Activated CD8-positive, alpha-beta T cell treated with anti-CD3 and anti-CD28 coated beads for 36 hours (primary cell): ENCODE results near the gene AGPAT4. TPM values are rescaled to one million over a fixed set of nuclear protein-coding genes. Genes with fewer than 3 reads are reported as not detected.

Experiments used
- ATAC-seq: fragments of 200-7000 bp; cut with Tn5 transposase; one replicate; pipeline ENCODE4 v1.10.0; 2021; ENCODE audit warnings: mild to moderate bottlenecking, moderate library complexity
- CTCF ChIA-PET: fragments of 350-600 bp; sonication (Branson Sonifier 250); formaldehyde crosslinking; loops from one replicate; lab custom pipeline; 2021; ENCODE audit warnings: antibody characterized with exemption; lab: Charles Lee
- POLR2A ChIA-PET: fragments of 350-600 bp; sonication (Branson Sonifier 250); formaldehyde crosslinking; loops from one replicate; lab custom pipeline; 2021; ENCODE audit warnings: antibody characterized with exemption; lab: Charles Lee
- DNase-seq: peaks from one replicate; pipeline ENCODE4 v3.0.0-alpha.2; 2020
- H3K27ac Mint-ChIP-seq: one replicate; pipeline ENCODE4 v1.8.0; 2021; ENCODE audit warnings: mild to moderate bottlenecking, mixed read lengths
- H3K27me3 Mint-ChIP-seq: one replicate; pipeline ENCODE4 v1.8.0; 2021; ENCODE audit warnings: mixed read lengths
- H3K36me3 Mint-ChIP-seq: one replicate; pipeline ENCODE4 v1.8.0; 2021; ENCODE audit warnings: low read depth, mixed read lengths
- H3K4me1 Mint-ChIP-seq: one replicate; pipeline ENCODE4 v1.8.0; 2021; ENCODE audit warnings: low read depth, mixed read lengths
- H3K4me3 Mint-ChIP-seq: one replicate; pipeline ENCODE4 v1.8.0; 2021; ENCODE audit warnings: mild to moderate bottlenecking, moderate library complexity, mixed read lengths
- H3K9me3 Mint-ChIP-seq: one replicate; pipeline ENCODE4 v1.8.0; 2021; ENCODE audit warnings: mixed read lengths
- intact Hi-C: fragments of 100-400 bp; cut with micrococcal nuclease; formaldehyde crosslinking; loops from one replicate; pipeline ENCODE4 v1.10.0; 2022
- total RNA-seq, 2 experiments: library from RNA; stranded (reverse); gene quantifications; one replicate each; pipeline ENCODE4 v1.2.3, GENCODE V29; 2021
- TF ChIP-seq, protein P1 (sequence below): fragments of 200-600 bp; IDR thresholded peaks from one replicate; pipeline ENCODE4 v1.8.0; 2022; ENCODE audit warnings: antibody characterized with exemption, mild to moderate bottlenecking

Gene AGPAT4
- total RNA-seq, 2 experiments from 2014 or later: 3.5 to 4.7 TPM

DNA sequence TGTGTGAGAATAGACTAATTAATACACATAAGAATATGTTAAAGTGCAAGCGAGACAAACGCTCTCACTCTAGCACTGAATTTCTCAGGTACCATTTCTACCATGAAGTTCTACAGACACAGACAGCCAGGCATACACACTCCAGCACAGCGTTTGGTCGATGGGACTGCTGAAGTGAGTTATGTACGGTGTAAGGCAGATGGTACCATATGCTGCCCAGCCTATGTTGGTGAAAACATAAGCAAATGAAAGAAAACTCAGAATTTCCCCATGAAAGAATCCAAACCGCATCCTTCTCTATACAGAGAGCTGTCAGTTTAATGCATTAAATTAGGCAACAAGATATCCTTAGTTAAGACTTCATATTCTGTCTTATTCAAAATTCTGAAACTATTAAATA lies 34.9 kb downstream of the AGPAT4 start:
- no peak overlapping the region for H3K4me3 Mint-ChIP-seq
- ATAC-seq: no peak
- no peaks in the 10 kb centered on the region for H3K27me3 Mint-ChIP-seq
- H3K4me1 Mint-ChIP-seq: peaks cover 9% of the 10 kb centered on the region
- ChIA-PET POLR2A (no interaction called here), CTCF (interaction anchor here (0.8 kb wide), 1 partner anchor 92 kb away, joined by 3 read pairs; no protein-coding TSS in a partner anchor)
- intact Hi-C loops: no loop called here
- TF ChIP-seq, protein P1, sequence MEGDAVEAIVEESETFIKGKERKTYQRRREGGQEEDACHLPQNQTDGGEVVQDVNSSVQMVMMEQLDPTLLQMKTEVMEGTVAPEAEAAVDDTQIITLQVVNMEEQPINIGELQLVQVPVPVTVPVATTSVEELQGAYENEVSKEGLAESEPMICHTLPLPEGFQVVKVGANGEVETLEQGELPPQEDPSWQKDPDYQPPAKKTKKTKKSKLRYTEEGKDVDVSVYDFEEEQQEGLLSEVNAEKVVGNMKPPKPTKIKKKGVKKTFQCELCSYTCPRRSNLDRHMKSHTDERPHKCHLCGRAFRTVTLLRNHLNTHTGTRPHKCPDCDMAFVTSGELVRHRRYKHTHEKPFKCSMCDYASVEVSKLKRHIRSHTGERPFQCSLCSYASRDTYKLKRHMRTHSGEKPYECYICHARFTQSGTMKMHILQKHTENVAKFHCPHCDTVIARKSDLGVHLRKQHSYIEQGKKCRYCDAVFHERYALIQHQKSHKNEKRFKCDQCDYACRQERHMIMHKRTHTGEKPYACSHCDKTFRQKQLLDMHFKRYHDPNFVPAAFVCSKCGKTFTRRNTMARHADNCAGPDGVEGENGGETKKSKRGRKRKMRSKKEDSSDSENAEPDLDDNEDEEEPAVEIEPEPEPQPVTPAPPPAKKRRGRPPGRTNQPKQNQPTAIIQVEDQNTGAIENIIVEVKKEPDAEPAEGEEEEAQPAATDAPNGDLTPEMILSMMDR: no peak
- no peak overlapping the region for H3K27ac Mint-ChIP-seq
- peaks cover 2% of the 10 kb centered on the region for H3K36me3 Mint-ChIP-seq
- no peak for DNase-seq
- H3K9me3 Mint-ChIP-seq: no peaks in the 10 kb centered on the region

- intact Hi-C loops: no loop called here
- Mint-ChIP-seq H3K27ac (no peak overlapping the region), H3K4me1 (peaks cover 8% of the 10 kb centered on the region), H3K27me3 (no peaks in the 10 kb centered on the region), H3K9me3 (no peaks in the 10 kb centered on the region), H3K36me3 (peaks cover 2% of the 10 kb centered on the region), H3K4me3 (no peak overlapping the region)
- ChIA-PET CTCF (interaction anchor here (0.8 kb wide), 1 partner anchor 91 kb away, joined by 3 read pairs; no protein-coding TSS in a partner anchor), POLR2A (no interaction called here)
- DNase-seq (no peak), ATAC-seq (no peak)
- TF ChIP-seq, protein P1: no peak
Observed at GRCh38 chr6:161238500-161238899, 35.4 kb downstream of the AGPAT4 start.

DNA sequence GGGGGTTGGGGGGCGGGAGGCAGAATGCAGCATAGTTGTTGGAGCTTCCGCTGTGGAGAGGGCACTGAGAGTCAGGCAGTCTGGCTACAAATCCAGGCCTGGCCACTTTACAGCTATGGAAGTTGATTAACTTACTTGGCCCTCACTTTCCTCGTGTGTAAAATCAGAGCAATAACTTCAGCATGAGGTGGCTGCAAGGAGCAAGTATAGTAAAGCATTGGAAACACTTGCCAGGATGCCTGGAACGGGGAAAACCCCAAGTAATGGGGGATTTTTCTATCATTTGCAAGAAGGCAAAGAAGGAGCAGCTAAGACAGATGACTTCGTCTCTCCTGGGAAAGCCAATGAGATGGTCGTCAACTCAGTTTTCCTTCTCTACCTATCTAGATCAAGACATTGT lies 35.8 kb downstream of the AGPAT4 start:
- H3K27me3 Mint-ChIP-seq: no peaks in the 10 kb centered on the region
- CTCF ChIA-PET: no interaction called here
- no peak overlapping the region for H3K27ac Mint-ChIP-seq

GRCh38 chr6:161237176-161237575 lies 36.7 kb downstream of the AGPAT4 start:
- CTCF ChIA-PET: no interaction called here
- intact Hi-C loops: no loop called here
- H3K9me3 Mint-ChIP-seq: no peaks in the 10 kb centered on the region

More for the DNA sequence above, 35.8 kb downstream of the AGPAT4 start:
- no peak for DNase-seq
- peaks cover 8% of the 10 kb centered on the region for H3K4me1 Mint-ChIP-seq
- ATAC-seq: no peak
- POLR2A ChIA-PET: no interaction called here
- TF ChIP-seq, protein P1: no peak
- intact Hi-C loops: no loop called here
- H3K4me3 Mint-ChIP-seq: no peak overlapping the region
- H3K36me3 Mint-ChIP-seq: peaks cover 2% of the 10 kb centered on the region
- H3K9me3 Mint-ChIP-seq: no peaks in the 10 kb centered on the region

More at GRCh38 chr6:161237176-161237575, 36.7 kb downstream of the AGPAT4 start:
- TF ChIP-seq, protein P1: no peak
- H3K4me1 Mint-ChIP-seq: peaks cover 8% of the 10 kb centered on the region
- ATAC-seq: no peak
- no peak overlapping the region for H3K4me3 Mint-ChIP-seq
- POLR2A ChIA-PET: no interaction called here
- H3K36me3 Mint-ChIP-seq: peaks cover 2% of the 10 kb centered on the region
- no peaks in the 10 kb centered on the region for H3K27me3 Mint-ChIP-seq
- no peak for DNase-seq
- no peak overlapping the region for H3K27ac Mint-ChIP-seq
